GM12891 (cell line): ENCODE data around the gene RASGRP1.

ENCODE experiments used
- DNase-seq: peaks from one replicate; pipeline ENCODE4 v3.0.0; 2011; ENCODE audit warnings: low spot score; ENCODE audit not compliant: insufficient read length
- FAIRE-seq: peaks from 2 replicates; lab custom pipeline; 2011; peaks lifted over from hg19 to GRCh38; lab: Jason Lieb, UNC
- PAX5 ChIP-seq: IDR thresholded peaks from 2 replicates; pipeline ENCODE4 v1.6.1; 2011; ENCODE audit warnings: low read length, moderate library complexity, mild to moderate bottlenecking; ENCODE audit not compliant: insufficient read depth, severe bottlenecking
- POLR2A ChIP-seq: IDR thresholded peaks from 2 replicates; pipeline ENCODE4 v1.6.1; 2011; ENCODE audit warnings: low read depth, low read length, control low read depth
- POLR2AphosphoS5 ChIP-seq: IDR thresholded peaks from 2 replicates; pipeline ENCODE4 v1.6.1; 2011; ENCODE audit warnings: low read depth, low read length, control low read depth
- POU2F2 ChIP-seq: IDR thresholded peaks from 2 replicates; pipeline ENCODE4 v1.6.1; 2011; ENCODE audit warnings: low read depth, mild to moderate bottlenecking, control low read depth, low read length, moderate library complexity
- SPI1 ChIP-seq: IDR thresholded peaks from 2 replicates; pipeline ENCODE4 v1.6.1; 2011; ENCODE audit warnings: low read depth, low read length, control low read depth
- TAF1 ChIP-seq: IDR thresholded peaks from 2 replicates; pipeline ENCODE4 v1.6.1; 2011; ENCODE audit warnings: low read depth, low read length, control low read depth

The RASGRP1 gene

DNA sequence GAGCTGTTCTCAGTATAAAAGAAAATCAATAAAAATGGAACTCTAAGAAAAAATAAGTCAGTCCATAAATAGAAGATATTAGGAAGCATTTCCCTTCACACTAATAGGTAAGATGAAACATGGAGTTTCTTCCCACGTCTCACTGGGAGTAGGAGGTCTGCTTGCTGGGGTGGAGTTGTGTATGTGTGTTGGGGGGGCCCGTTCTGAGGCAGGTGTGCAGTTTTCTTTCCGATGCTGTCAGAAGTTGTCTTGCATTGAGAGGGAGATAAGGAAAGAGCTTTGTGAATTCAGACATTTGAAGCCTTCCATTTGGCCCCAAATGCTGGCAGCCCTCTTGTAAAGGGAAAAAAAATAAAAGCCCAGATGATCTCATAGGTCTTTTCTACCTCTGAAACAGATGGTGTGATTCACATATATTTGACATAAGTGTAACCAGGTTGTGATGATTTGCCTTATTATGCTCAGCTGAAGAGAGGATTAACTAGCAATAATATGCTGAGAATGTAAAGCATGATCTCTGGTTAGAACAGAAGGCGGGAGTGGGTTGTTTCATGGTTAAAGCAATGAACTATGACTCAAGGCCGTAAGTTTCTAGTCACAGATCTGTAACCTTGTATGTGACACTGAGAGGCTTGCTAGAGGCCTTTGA is 8.8 kb downstream of the RASGRP1 start:
- TF ChIP-seq TAF1, result no peak
- TF ChIP-seq PAX5, result no peak
- TF ChIP-seq POLR2A, result no peak
- TF ChIP-seq POU2F2, result no peak
- TF ChIP-seq SPI1, result no peak
- TF ChIP-seq POLR2AphosphoS5, result no peak
- FAIRE-seq (peak; percentile 69), DNase-seq (no peak)

DNA sequence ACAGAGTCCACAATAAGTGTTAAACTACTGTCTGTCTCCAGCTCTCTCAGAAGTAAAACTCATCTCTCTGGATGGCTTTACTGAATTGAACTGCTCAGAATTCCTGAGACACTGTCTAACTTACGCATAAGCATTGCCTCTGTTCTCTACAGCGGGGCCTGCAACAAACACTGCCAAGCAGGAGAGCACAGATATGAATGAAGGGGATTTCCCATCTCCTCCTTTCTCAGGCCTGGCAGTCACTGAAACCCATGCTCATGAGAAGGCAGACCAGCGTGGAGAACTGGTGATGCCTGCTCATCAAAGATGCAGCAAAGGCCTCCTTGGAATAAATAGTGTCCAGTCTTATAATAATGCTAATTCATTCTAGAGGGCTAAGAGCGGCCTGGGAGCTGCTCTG is 10.3 kb downstream of the RASGRP1 start:
- FAIRE-seq (peak; percentile 84), DNase-seq (no peak)

DNA sequence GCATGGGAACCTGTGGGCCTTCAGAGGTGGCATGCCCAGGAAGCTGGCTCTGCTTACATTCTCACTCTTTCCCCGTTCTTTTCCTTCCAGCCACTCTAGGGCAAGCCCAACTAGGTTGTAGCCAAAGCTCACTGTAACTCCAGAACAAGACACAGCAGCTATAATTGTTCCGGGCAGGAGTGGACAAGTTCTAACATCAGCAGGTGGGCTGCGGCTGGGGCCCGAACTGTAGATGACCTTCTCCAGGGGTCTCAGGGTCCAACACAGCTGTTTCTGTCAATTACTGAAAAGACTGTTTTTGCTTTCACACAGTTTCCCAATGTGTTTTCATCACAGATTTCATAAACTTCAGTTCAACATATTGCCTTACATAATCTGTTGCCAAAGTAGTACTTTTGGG is 11.5 kb downstream of the RASGRP1 start:
- FAIRE-seq, result no peak
- no peak for TF ChIP-seq TAF1
- TF ChIP-seq POLR2AphosphoS5, result no peak
- TF ChIP-seq SPI1, result no peak
- no peak for TF ChIP-seq POU2F2
- TF ChIP-seq POLR2A, result no peak
- TF ChIP-seq PAX5, result no peak

More for the DNA sequence above, 10.3 kb downstream of the RASGRP1 start:
- TF ChIP-seq SPI1 (no peak), POU2F2 (peak; percentile 61), POLR2A (no peak), PAX5 (no peak)

DNA sequence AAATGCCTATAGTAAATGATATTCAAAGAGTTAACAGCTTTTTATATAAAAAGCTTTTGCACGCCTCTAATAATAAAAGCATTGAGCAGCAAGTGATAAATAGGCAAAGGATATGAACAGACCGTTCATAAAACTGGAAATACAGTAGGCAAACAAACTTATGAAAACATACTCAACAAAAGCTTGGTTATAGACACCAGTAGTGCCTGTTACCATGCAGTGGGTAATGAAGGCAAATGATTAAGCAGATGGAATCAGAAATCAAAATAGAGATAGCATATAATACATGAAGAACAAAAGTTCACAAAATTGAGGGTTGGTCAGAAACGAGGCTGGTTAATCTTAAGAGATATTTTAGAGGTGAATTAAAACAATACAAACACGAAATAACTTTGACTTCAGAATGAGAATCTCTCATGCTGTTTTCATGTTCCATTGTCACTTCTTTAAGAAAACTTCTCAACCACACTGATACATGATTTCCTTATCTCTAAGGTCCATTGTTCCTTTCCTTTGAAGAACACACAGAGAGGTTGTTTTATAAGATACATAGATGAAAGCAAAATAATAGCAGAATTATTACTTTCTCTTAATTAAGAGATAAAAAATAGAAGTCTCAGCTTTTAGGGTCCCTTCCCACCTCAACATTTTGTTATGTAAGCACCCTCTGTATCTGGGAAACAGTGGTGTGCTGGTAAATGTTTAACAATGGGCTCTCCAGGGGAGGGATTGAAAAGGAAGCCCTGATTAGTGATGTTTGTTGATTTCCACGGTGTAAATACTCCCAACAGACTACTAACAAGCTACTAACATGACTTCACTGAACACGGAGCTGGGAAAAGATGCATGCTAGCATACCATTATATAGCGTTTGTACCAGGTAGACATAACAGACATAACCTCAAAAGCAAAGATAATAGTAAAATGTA is 12.6 kb downstream of the RASGRP1 start:
- no peak for FAIRE-seq
- no peak for DNase-seq
- no peak for TF ChIP-seq SPI1
- TF ChIP-seq TAF1, result no peak
- no peak for TF ChIP-seq PAX5
- no peak for TF ChIP-seq POLR2AphosphoS5

More for the DNA sequence above, 11.5 kb downstream of the RASGRP1 start:
- no peak for DNase-seq

DNA sequence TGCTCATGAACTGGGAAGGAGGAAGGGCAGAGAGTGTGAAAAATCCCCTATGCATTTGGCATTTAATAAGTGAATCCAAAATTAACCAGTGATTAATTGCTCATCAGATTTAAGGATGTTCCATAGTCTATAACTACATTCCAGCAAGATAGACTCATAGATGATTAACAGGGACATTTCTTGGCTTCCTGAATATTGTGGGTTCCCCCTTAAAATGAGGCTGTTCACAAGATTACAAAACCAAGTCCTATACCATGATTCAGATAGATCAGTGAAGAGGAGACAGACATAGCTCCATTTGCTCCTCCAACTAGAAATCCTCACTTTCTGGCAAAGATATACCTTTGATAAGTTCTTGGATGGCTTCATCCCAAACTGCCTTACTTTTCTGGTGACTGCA is 15.4 kb downstream of the RASGRP1 start:
- no peak for DNase-seq
- no peak for FAIRE-seq
- no peak for TF ChIP-seq POLR2A

DNA sequence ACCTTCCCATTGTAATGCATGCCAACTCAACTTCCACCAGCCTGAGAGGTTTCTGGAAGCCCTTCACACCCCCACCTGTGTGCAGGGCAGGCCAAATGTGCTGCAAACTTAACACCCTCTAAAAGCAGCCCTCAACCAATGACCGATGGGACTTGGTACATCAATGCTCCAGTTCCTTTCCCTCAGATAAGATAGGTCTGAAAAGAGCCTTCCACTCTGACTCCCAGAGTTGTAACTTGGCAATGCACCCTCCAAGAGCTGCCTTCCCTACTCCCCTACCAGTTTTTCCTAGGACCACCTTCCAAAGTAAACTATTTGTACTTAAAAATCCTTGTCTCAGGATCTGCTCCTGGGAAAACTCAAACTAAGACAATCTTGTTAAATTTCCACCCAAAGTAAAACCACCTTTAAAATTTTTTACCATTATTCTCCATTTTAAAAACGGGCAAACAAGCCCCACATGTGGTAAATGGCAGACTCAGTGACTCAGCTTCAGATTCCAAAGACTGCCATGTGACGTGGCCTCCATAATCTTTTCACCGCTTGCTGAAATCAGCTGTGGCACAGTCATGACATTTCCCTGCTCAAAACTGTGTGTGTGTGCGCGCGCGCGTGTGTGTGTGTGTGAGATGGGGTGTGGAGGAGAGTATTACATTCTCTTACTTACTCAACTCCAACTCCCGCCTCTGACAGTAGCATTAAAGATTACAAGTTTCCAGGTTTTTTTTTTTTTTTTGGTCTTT is 17.2 kb downstream of the RASGRP1 start:
- FAIRE-seq (no peak), DNase-seq (no peak)
- no peak for TF ChIP-seq SPI1
- no peak for TF ChIP-seq POU2F2
- TF ChIP-seq POLR2AphosphoS5, result no peak
- no peak for TF ChIP-seq PAX5
- TF ChIP-seq POLR2A, result no peak
- TF ChIP-seq TAF1, result no peak

DNA sequence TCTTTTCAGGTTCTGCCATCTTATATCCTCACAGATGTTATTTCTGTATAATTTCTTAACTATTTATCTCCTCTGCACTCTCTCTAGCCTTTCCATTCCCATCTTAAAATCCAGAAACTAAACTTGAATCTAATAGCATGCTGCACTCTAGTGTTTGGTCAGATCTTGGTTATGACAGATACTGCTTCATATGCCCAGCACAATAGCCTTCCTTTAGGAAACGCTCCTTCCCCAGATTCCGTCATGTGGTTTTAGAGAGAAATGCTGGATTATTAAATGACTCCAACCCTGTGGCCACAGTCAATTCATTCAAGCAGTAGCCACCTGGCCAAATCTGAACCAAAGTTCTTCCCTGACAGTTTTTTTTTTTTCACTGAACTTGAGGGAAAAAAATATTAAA is 19.4 kb downstream of the RASGRP1 start:
- no peak for TF ChIP-seq PAX5
- no peak for TF ChIP-seq TAF1
- no peak for TF ChIP-seq SPI1
- TF ChIP-seq POLR2AphosphoS5, result no peak
- no peak for TF ChIP-seq POLR2A
- TF ChIP-seq POU2F2, result no peak
- DNase-seq (no peak), FAIRE-seq (no peak)

DNA sequence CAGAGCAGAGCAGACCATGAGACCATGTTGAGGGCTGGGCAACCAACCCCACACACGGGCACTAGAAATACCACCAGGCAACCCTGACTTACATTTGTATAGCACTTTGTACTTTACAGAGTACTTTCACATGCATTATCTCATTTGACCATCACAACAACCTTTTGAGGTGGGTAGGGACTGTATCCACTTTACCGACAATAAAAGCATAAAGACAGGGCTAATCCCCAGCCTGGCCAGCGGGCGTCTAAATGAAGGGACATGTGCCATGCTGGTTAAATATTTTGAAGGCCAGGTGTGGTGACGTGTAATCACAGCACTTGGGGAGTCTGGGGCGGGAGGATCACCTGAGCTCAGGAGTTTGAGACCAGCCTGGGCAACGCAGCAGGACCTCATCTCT is 23.6 kb downstream of the RASGRP1 start:
- TF ChIP-seq POLR2AphosphoS5 (no peak), SPI1 (no peak), PAX5 (no peak), POU2F2 (no peak)
- no peak for FAIRE-seq
- DNase-seq, result no peak

DNA sequence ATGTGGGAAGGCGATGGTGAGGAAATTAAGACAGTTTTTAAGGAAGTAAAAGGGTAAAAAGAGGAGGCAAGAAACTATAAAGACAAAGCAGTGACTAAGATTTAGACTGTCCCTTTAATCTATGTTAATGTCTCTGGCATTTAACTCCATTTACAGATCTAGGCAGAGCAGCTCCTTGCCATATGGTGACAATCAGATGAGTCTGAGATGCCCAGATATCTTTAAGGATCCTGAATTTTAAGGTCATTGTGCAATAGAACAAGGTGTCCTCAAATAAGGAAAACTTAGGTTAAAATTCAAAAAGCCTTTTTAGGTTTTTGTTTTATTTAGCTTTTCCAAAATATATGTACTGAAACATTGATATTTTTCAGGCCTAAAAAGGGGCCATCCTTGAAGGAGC is 24.1 kb downstream of the RASGRP1 start:
- DNase-seq, result no peak
- TF ChIP-seq SPI1 (no peak), TAF1 (no peak), POLR2AphosphoS5 (no peak), PAX5 (no peak), POLR2A (no peak), POU2F2 (no peak)
- no peak for FAIRE-seq

DNA sequence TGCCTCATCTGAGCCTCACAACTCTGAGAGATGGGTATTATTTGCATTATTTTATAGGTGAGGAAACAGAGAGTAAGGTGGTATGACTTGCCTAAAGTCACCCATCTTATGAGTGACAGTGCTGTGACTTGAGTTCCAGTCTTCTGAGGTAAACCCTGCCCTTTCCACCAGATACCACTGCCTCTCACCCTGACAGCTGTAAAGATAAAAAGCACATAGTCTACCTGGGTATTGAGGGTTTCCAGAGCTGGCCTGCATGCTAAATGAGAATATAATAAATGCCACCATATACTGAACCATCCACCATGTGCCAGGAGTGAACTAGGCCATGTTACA is 25.6 kb downstream of the RASGRP1 start:
- TF ChIP-seq TAF1, result no peak
- TF ChIP-seq PAX5, result no peak
- TF ChIP-seq SPI1, result no peak
- no peak for TF ChIP-seq POLR2A
- TF ChIP-seq POU2F2, result no peak
- TF ChIP-seq POLR2AphosphoS5, result no peak
- no peak for FAIRE-seq
- no peak for DNase-seq
